T-helper 2 cell treated with Interferon-gamma antibody and Interleukin-4, amounts not matched to agents 100 ng/mL and 5 ng/mL, for 36 hours (primary cell): ENCODE results near the gene OSBPL9. TPM values are rescaled to one million over a fixed set of nuclear protein-coding genes. Genes with fewer than 3 reads are reported as not detected.

Source experiments
- intact Hi-C: fragments of 100-400 bp; cut with micrococcal nuclease; formaldehyde crosslinking; loops from one replicate; pipeline ENCODE4 v1.15.1; 2023
- total RNA-seq: library from RNA; stranded (reverse); gene quantifications from 2 replicates; pipeline ENCODE4 v1.2.3, GENCODE V29; 2022

OSBPL9 gene
- total RNA-seq, 1 donor from 2014 or later: 54.5 TPM

DNA sequence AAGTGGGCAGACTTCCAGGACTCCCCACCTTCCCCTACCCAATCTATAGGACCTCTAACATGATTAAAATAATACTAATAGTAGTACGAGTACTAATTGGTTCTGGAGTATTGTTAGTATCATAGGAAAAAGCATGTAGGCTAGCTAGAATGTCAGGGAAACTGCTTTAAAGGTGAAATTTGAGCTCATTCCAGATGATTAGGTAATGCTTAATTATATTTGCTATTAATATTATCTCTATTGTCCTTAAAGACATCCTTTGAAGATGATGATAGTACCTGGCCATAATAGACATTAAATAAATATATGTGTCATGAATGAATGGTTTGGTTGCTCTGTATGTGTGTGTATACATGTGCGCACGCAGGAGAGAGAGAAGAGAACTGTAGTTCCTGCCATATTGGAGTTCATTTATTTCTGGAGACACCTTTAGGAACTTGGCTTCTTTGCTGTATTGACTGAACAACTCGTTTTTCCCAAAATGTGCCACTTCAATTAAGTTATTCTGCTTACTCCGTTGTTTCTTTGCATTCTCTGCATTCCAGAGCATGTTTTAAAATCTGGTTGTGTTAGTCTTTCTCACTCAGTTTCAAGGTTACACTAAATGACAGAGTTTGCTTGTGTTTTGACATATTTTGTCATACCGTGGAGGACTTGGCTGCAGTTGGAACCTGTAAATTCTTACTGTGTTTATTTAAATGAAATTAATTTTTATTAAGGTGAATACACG lies 117.1 kb downstream of the OSBPL9 start:
- intact Hi-C loops: no loop called here

DNA sequence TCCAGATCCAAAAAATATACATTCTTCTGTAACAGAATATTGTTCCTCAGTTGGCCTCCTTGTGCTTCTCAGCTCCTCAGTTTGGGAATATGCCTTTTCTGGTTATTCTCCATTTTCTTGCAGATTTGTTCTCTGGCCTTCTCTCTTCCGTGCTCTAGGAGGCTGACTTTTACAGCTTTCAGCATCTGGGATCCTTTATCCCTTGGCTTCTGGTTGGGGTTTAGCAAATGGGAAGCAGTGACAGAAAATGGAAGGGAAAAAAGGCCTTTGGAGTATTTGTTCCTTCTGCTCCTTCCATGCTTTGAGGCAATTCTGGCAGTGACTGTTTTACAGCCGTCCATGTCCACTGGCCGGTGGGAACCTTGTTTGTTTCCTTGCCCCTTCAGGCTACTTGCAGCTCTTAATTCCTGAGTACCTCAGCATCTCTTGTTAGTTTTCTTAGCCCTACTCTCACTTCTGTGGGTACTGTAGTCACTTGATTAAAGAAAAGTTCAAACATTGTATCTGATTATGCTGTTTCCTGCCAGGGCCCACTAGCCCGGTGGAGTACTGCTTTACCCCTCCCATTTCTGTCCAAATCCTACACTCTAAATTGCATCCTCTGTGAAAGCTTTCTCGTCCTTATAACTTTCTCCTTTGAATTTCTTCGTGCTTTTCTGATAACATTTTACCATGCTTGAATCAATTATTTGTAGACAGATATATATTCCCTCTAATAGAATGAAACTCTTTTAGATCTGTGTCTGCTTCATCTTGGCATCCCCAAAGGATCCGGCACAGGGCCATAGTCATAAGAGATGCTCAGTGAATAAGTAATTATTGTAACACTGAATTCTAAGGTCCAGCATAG lies 118.2 kb downstream of the OSBPL9 start:
- intact Hi-C loops: no loop called here

DNA sequence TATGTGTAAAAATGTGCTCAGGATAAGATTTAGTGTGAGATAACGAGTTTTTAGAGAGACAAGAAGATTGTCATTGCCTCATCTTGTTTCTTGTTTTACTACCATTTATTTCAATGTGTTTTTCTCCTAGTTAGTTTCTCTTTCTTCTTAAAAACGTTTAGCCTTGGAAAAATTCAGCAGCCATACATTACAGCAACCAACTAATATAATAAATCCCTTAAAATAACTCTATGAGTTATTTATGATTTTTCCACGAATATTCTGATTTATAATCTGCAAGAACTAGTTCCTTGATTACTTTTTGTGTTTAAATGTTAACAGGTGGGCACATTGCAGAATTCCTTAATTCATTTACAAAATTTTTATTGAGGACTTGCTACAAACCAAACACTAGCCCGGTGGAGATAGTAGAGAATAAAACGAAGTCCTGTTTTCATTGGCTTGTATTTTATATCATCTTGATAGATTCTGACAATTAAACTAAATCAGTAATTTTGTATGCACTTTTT lies 118.9 kb downstream of the OSBPL9 start:
- intact Hi-C loops: no loop called here

DNA sequence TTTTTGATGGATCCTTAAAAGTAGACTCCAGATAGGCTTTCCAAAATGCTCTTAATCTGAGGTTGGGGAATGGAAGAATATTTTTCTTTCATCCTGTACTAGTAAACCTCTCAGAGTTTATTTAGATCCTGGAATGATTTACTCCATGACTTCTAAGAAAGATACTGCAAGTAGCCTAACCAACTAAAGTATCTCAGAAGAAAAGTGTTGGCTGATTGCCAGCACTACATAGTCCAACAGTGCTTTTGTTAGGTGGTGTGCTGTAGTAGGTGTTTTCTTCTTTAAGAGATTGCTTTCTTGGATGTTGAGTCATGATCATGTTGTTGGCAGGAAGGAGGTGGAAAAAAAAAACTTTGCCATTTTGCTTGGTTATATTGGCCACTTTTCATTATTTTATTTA lies 119.8 kb downstream of the OSBPL9 start:
- intact Hi-C loops: no loop called here

DNA sequence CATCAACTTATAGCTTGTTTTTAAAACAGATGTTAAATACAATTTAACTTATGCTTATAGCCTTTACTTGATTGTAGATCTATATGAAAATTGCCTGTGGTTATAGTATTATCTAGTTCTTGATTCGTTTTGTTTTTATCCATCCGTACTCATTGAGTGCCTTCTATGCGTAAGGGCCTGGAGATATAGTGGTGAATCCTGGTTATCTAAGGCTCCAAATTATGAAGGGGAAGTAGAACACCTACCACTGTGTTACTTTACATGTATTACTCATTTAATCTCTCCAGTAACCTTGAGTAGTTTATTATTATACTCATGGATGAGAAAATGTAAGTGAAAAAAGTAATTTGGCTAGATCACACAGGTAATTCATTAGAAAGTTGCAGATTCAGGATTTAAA lies 121.8 kb downstream of the OSBPL9 start:
- intact Hi-C loops: no loop called here

DNA sequence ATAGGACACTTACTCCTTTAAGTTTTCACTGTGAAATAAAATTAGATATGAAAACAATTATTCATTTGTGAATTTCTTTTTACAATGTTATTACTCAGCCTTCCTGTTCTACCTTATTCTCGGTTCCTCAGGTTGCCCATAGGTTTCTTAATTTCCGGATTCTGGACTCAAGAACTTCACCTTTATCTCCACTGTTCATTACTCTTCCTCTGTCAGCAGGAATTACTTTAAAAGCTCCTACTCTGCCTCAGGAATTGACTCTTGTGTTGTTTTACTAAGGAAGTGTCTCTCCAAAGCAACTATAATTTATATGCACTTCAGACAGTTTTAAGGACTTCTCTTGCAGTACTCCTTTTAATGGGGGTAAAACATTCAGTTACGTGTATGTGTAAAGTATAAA lies 123.8 kb downstream of the OSBPL9 start:
- intact Hi-C loops: no loop called here

DNA sequence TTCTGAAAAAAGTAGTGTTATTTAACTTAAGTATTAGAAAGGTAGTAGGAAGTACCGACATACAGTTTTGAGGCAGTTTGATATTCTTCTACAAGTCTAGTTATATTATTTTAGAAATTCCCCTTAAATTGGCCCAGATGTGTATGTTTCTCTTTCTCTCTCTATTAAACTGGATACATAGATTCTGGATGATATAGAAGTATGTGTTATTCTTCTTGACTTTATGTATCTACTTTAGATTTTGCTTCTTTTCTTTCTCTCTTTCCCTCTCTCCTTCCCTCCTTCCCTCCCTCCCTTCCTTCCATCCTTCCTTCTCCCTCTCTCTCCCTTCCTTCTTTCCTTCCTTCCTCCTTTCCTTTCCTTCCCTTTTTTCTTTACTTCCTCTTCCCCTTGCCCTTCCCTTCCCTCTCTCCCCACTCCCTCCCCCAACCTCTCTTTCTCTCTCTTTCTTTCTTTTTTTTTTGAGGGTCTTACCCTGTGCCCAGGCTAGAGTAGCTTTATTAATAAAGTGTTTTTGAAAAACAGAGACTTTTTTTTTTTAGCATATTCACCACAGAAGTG lies 124.3 kb downstream of the OSBPL9 start:
- intact Hi-C loops: no loop called here

DNA sequence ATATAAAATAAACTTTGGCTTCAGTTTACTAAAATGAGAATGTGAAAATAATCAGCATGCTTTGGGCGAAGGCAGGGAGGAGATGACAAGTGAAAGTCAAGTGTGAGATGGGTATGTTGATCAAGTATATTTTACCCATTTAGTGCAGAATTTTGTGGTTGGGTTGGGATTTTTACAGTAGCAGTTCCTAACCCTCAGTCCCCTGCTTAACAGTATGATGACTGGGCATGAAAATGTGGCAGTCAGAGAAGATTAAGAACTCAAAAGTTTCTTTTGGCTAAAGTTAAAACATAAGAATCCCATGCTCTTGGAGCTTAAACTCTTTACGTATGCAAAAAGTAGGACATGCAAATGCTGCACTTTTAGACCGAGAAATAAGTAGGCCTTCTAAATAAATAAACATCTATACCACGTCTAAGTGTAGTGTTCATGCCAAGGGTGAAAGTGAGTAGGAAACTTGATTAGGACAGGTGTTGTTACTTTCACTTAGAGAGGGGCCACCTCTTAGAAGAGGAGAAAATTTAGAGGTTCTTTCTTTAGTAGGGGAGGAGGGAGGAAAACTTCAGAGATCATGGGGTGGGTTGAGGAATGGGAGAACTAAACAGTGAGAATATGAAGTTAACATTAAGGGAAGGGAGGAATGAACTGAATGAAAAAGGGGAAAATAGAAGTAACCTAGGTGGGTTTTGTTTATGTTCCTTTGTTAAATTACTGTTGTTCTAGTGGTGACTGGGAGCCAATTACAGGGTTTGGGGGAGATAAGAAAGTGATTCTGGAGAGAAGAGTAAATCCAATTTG lies 127.8 kb downstream of the OSBPL9 start:
- intact Hi-C loops: no loop called here

DNA sequence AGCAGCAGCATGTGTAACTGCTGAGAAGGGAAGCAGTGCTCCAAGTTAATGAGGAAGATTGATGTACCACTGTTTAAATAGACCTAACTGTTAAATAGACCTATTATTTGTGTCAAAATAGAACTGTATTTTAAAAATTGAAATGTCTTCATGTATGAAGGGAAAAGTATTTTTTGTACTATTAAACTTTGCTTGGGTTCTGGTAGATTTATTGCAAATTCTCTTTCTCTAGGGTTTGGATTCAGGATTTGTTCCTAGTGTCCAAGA lies 128.3 kb downstream of the OSBPL9 start:
- intact Hi-C loops: no loop called here

DNA sequence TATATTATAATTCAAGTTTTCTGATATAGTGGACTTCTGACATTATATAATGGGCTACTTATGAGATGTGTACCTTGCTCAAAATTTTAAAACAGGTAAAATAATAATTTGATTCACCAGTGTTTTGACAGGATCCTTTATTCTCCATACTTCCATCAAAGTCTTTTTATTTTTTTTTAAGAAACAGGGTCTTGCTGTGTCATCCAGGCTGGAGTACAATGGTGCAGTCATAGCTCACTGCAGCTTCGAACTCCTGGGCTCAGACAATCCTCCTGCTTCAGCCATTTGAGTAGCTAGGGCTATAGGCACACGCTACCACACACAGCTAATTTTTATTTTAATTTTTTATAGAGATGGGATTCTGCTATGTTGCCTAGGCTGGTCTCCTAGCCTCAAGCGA lies 132.3 kb downstream of the OSBPL9 start:
- intact Hi-C loops: no loop called here

DNA sequence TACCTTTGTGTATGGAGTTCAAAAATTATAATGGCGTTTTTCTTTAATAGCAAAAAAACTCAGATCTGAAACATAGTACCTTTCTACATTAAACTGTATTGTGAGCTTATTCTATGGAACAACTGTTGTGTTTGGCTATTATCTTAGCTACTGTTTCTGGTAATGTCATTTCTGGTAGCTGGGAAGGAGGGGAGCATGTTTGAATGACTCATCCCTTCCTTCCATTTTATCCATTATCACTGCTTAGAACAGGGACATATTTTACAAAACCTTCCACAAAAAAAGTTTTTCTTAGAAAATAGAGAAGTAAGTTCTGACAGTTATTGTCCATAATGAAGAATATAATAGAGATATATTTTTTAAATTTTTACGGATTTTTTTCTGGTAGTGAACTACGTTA lies 133.3 kb downstream of the OSBPL9 start:
- intact Hi-C loops: no loop called here

DNA sequence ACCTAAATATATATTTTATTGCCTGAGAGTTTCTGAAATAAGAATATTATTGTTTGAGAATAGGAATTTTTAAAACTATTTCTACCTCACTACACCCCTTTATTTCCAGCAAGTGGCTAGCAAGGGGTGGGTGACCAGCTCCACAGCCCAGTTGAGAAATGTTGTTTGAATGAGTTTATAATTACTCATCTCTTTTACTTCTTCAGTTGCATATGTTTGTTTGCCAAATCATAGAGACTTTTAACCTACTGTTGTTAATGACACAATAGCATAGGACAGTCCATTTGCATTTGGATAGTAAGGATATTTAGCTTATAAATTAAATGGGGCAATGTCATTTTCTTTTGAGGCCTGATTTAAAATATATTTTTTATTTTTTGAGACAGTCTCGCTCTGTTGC lies 133.8 kb downstream of the OSBPL9 start:
- intact Hi-C loops: no loop called here

DNA sequence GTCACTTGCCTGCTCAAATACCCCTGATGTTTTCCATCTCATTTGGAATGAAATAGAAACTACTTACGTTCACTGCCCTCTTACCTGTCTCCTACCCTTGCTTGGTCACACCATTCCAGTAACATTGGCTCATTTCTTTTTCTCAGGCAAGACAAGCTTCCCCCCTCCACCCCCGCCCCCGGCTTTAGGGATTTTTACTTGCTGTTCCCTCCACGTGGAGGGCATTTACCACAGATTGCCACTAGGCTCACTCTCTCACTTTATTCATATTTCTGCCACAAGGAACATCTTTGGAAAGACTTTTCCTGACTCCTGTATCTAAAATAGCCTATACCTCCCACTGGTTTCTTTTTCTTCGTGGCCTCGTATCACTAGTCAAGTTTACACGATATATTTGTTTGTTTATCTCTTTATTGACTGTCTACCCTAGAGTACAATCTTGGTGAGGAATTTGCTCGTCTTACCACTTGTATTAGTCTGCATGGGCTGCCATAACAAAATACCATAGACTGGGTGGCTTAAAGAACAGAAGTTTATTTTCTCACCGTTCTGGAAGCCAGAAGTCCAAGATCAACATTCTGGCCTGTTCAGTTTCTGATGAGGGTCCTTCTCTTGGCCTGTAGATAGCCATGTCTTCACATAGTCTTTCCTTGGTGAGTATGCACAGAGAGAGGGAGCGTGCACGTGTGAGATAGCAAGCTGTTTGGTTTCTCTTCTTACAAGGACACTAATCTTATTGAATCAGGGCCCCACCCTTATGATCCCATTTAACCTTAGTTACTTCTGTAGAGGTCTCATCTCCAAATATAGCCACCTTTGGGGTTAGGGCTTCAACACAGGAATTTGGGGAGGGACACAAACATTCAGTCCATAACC lies 135.4 kb downstream of the OSBPL9 start:
- intact Hi-C loops: no loop called here

DNA sequence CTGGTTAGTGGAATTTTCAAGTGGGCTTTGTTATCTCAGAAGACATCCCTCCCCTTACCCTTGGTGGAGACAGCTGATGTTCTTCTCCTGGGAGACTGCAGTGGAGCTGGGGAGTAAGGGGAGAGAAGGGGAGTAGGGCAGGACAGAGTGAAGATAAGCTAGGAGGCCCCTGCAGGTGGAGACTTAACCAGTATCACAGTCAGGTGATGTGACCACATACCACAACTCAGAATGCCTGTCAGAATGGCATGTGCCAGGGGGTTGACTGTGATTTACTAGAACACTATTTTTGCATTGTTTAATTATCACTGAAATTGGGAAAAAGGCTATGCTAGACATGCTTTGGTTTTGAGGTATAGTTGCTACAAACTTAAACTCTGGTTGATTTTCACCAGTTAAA lies 137.1 kb downstream of the OSBPL9 start:
- intact Hi-C loops: no loop called here

DNA sequence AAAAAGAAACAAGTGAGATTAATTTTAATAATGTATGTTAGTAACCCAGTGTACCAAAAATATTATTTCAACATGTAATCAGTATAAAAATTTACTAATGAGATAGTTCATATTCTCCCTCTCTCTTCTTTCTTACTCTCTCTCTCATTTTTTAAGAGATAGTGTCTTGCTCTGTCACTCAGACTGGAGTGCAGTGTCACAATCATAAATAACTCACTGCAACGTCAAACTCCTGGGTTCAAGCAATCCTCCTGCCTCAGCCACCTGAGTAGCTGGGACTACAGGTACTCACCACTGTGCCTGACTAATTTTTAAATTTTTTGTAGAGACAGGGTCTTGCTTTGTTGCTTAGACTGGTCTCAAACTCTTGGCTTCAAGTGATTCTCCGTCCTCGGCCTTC lies 137.8 kb downstream of the OSBPL9 start:
- intact Hi-C loops: no loop called here

DNA sequence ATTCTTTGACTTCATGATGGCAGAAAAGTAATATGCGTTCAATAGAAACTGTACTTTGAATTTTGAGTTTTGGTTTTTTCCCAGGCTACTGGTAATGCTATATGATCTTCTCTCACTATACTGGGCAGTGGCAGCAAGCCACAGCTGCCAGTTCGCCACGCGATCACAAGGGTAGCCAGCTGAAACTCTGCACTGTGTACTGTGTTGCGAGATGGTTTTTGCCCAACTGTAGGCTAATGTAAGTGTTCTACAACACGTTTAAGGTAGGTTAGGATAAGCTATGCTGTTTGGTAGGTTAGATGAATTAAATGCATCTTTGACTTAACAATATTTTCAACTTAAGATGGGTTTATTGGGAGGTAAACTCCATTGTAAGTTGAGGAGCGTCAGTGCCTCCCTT lies 138.5 kb downstream of the OSBPL9 start:
- intact Hi-C loops: no loop called here

DNA sequence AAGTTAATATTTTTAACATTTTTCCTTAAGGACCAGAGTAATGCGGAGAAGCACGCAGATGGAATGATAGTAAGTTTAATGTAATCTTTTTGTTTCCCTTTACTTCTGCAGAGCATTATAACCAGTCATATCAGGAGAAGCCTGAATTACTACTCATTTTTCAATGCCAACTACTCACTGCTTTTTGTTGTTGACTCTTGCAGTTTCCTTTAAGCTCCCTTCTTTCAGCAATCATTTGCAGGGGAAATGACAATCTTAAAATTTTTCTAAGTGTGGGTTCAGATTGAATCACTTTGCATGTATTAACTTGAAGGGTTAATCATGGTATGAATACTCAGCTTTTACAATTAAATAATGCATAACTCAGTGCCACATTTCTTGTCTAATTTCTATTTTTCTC lies 139.4 kb downstream of the OSBPL9 start:
- intact Hi-C loops: no loop called here

DNA sequence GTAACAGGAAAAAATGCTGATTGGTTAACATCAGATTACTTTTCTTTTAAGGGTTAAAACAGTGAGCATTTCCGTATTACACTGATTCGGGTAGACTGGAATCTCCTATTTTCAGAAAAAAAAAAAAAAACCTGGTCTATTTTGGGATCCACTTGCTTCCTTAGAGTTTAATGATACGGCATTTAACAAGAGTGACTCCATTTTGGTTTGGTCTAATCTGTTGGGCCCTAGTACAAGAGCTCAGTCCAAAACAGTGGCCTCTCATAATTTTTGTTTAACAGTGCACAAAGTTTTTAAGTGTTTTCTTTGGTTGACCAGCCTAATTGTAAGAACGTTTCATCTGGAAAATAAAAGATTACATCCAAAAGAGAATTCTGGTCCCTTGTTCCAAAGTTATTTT lies 141.4 kb downstream of the OSBPL9 start:
- intact Hi-C loops: no loop called here

DNA sequence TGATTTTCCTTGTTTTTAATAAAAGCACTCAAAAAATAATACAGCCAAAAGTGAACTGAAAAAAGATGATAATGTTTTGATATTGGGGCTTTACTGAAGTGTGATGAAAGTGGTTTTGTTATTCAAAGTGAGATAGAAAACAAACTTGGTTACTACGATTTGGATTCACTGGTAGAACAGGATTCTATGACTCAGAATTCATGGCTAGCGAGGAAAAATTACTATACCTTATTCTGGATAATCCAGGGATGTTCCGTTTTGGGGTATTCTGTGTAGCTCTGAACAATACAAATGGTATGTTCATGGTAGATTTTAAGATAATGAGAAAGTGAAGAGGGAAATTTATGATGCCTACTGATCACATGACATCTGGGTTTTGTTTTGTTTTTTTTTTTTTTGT lies 144.0 kb downstream of the OSBPL9 start:
- intact Hi-C loops: no loop called here

DNA sequence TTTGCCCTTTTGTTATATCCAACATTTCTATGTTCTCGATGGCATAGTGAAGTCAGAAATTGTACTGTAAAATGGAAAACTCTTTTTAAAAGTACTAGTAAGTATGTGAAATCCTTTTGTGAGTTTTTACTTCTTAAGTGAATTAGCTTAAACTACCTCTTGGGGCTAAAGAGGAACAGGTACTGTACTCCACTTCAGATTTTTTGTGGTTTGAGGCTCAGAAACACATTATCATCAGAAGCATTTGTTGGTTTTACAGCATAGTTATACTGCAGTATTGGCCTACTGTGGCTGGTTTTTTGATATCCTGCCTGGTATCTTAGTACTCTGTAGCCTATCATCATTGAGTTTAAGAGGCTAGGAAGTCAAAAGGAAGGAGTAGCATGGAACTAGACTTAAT lies 144.5 kb downstream of the OSBPL9 start:
- intact Hi-C loops: no loop called here
